Measurements from ENCODE around the gene UTS2R.

GRCh38 chr17:82415336-82415735 lies 43.8 kb downstream of the UTS2R start:
- TF ChIP-seq CTCF (IDR thresholded peaks at IDR 0.05) (no peak), POLR2A (IDR thresholded peaks at IDR 0.05; ENCODE audit: low read depth) (no peak)

All from esophagus muscularis mucosa (tissue), 3 donors.